Measurements from ENCODE around the gene DDAH2. TPM values are rescaled to one million over a fixed set of nuclear protein-coding genes. Genes with fewer than 3 reads are reported as not detected.

The DDAH2 gene
- total RNA-seq, 2 donors from 2014 or later, result 73.3 to 83.7 TPM

DNA sequence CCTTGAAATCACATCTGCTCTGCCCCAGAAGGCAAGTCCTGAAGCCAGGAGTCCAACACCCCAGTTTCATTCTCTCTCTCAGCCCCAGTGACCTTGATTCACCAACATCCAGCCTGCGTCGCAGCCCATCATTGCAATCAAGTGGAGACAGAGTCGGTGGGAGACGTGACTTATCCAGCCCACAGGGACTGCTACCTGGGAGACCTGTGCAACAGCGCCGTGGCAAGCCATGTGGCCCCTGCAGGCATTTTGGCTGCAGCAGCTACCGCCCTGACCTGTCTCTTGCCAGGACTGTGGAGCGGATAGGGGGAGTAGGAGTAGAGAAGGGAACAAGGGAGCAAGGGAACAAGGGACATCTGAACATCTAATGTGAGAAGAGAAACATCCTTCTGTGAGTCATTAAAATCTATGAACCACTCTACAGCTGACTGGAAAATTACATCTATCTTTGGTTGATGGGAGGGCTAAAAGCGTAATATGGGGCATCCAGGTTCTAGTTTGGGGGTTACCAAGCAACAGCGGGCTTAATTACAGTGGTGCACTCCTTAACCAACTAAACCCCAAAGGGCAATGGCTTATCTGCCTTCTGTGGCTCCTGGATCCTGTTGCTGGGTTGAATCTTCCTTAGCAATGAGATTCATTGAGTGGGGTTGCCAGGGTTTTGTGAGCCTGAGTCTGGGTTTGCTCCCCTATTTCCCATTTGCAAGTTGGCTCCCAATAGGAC is 11.4 kb downstream of the DDAH2 start:
- H3K9me3 ChIP-seq, result no peaks in the 10 kb centered on the region
- H3K27ac ChIP-seq, result peak overlapping the region; percentile 34 to 65
- H3K4me3 ChIP-seq, result no peak overlapping the region
- H3K36me3 ChIP-seq, result no peaks in the 10 kb centered on the region
- TF ChIP-seq POLR2A (IDR thresholded peaks at IDR 0.05), result no peak
- TF ChIP-seq, protein P1, sequence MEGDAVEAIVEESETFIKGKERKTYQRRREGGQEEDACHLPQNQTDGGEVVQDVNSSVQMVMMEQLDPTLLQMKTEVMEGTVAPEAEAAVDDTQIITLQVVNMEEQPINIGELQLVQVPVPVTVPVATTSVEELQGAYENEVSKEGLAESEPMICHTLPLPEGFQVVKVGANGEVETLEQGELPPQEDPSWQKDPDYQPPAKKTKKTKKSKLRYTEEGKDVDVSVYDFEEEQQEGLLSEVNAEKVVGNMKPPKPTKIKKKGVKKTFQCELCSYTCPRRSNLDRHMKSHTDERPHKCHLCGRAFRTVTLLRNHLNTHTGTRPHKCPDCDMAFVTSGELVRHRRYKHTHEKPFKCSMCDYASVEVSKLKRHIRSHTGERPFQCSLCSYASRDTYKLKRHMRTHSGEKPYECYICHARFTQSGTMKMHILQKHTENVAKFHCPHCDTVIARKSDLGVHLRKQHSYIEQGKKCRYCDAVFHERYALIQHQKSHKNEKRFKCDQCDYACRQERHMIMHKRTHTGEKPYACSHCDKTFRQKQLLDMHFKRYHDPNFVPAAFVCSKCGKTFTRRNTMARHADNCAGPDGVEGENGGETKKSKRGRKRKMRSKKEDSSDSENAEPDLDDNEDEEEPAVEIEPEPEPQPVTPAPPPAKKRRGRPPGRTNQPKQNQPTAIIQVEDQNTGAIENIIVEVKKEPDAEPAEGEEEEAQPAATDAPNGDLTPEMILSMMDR (IDR thresholded peaks at IDR 0.05), result peak in 1 of 4 experiments; percentile 43
- peak; percentile 23 for TF ChIP-seq POLR2AphosphoS5 (IDR thresholded peaks at IDR 0.05)
- H3K4me1 ChIP-seq (replicated peaks), result peaks cover 19% of the 10 kb centered on the region
- 62% methylated on average over 10 of the region's 10 CpGs for WGBS
- no peaks in the 10 kb centered on the region for H3K27me3 ChIP-seq (replicated peaks; ENCODE audit: insufficient read depth)
- intact Hi-C loops (cut with DNase I), result no loop called here
- no peak for DNase-seq (ENCODE audit: low spot score)

- no peak for DNase-seq (ENCODE audit: low spot score)
- WGBS, result 39% methylated on average over 16 of the region's 16 CpGs
- Histone ChIP-seq H3K4me3 (no peak within 1 kb of the TSS), H3K9me3 (no peaks in the 10 kb centered on the region), H3K36me3 (no peaks in the 10 kb centered on the region), H3K27ac (peak within 1 kb of the TSS; percentile 57 to 62), H3K4me1 (replicated peaks) (peaks cover 19% of the 10 kb centered on the region), H3K27me3 (replicated peaks; ENCODE audit: insufficient read depth) (no peaks in the 10 kb centered on the region)
- intact Hi-C loops (cut with DNase I), result no loop called here
- TF ChIP-seq, protein P1 (IDR thresholded peaks at IDR 0.05), result no peak
- no peak for TF ChIP-seq POLR2AphosphoS5 (IDR thresholded peaks at IDR 0.05)
- TF ChIP-seq POLR2A (IDR thresholded peaks at IDR 0.05), result no peak
These were observed 13.8 kb downstream of the DDAH2 start, which contains the start of gene LY6G6D for GRCh38 chr6:31715022-31715958. LY6G6D (plus strand) TSS chr6:31715348; CDS start chr6:31715356, 8 bp downstream.

GRCh38 chr6:31713991-31714684 is 15.0 kb downstream of the DDAH2 start:
- Histone ChIP-seq H3K27me3 (replicated peaks; ENCODE audit: insufficient read depth) (no peaks in the 10 kb centered on the region), H3K27ac (no peak overlapping the region), H3K4me1 (replicated peaks) (peaks cover 19% of the 10 kb centered on the region), H3K36me3 (no peaks in the 10 kb centered on the region), H3K4me3 (no peak overlapping the region), H3K9me3 (no peaks in the 10 kb centered on the region)
- intact Hi-C loops (cut with DNase I), result no loop called here
- 39% methylated on average over 5 of the region's 5 CpGs for WGBS
- no peak for DNase-seq (ENCODE audit: low spot score)
- no peak for TF ChIP-seq POLR2AphosphoS5 (IDR thresholded peaks at IDR 0.05)
- no peak for TF ChIP-seq POLR2A (IDR thresholded peaks at IDR 0.05)
- TF ChIP-seq, protein P1 (IDR thresholded peaks at IDR 0.05), result no peak

DNA sequence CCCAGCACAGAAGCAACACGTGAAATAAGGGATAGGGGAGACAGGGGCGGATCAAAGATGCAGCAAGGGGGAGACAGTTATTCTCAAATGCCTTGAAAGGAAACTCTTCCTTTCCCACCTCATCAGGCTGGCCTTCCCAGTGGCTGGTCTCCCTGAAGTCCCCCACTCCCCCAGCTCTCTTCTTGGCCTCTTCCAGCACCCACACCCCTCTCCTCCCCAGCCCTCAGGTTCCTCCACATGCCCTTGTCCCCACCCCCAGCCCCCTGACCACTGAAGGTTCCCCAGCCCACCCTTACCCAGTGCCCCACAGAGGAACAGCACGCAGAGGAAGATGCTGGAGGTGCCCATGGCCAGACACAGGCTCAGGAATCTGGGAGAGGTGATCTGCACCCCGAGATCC is 15.6 kb downstream of the DDAH2 start:
- Histone ChIP-seq H3K27me3 (replicated peaks; ENCODE audit: insufficient read depth) (no peaks in the 10 kb centered on the region), H3K9me3 (no peaks in the 10 kb centered on the region), H3K27ac (no peak overlapping the region), H3K4me1 (replicated peaks) (peaks cover 19% of the 10 kb centered on the region), H3K4me3 (no peak overlapping the region), H3K36me3 (no peaks in the 10 kb centered on the region)
- intact Hi-C loops (cut with DNase I), result no loop called here
- TF ChIP-seq POLR2A (IDR thresholded peaks at IDR 0.05), result no peak
- TF ChIP-seq, protein P1 (IDR thresholded peaks at IDR 0.05), result no peak
- TF ChIP-seq POLR2AphosphoS5 (IDR thresholded peaks at IDR 0.05), result no peak
- DNase-seq (ENCODE audit: low spot score), result no peak
- 66% methylated on average over 4 of the region's 4 CpGs for WGBS

All from prostate gland (tissue), 2 donors.